ENCODE data around the gene ITIH4. TPM values are rescaled to one million over a fixed set of nuclear protein-coding genes. Genes with fewer than 3 reads are reported as not detected.
A peak's percentile ranks its signal among the peaks of the same experiment; 100 is the strongest.

The ITIH4 gene
- total and polyA plus RNA-seq, 2 of the 13 experiments (the other 11 are each of a cell fraction or from before 2014, with no cell fraction given) = 2.7 to 5.3 TPM

DNA sequence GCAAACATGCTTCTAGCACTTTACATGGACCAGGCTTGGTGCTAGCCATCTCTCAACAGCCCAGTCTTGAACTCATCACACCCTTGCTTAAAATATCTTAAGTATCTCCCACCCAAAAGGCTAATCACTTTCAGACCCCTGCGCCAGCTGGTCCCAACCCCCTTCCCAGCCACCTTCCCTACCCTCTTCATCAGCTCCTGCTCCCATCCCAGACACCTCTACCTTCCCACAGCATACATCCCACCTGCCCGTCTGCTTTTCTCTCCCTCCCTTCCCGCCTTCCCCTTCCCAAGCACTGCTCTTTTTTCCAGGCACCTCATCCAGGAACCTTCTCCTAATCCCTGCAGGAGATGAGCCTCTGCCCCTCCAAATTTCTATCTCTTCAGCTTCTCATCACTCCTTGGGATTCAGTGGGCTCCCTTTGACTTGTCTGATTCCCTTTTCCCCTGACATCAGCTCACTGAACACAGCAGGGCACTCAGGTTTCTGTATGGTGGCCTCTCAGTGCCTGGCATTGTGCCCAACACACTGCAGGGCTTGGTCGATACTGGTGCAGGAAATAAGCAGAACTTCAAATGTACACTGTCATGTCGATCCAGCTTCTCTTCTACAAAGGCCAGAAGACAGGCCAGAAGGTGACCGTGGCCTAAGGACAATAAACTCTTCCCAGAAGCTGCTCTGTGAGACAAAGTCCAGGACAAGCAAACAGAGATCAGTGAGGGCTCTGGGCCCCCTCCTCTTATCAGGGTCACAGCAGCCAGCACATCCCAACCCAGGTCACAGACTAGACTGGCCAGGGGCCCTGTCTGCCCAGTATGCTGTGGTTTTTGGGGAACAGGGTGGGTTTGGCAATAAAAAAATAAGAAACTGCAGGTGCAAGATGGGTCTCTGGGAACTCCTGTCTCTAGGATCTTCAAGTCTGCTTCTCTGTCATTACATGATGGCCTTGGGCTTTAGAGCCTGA, 55.3 kb downstream of the ITIH4 start (continued):
- TF ChIP-seq, protein P1, sequence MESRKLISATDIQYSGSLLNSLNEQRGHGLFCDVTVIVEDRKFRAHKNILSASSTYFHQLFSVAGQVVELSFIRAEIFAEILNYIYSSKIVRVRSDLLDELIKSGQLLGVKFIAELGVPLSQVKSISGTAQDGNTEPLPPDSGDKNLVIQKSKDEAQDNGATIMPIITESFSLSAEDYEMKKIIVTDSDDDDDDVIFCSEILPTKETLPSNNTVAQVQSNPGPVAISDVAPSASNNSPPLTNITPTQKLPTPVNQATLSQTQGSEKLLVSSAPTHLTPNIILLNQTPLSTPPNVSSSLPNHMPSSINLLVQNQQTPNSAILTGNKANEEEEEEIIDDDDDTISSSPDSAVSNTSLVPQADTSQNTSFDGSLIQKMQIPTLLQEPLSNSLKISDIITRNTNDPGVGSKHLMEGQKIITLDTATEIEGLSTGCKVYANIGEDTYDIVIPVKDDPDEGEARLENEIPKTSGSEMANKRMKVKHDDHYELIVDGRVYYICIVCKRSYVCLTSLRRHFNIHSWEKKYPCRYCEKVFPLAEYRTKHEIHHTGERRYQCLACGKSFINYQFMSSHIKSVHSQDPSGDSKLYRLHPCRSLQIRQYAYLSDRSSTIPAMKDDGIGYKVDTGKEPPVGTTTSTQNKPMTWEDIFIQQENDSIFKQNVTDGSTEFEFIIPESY (CRISPR knock-in tag; IDR thresholded peaks at IDR 0.05) = no peak
- TF ChIP-seq SP2 (CRISPR knock-in tag; IDR thresholded peaks at IDR 0.05) (no peak), GATAD1 (CRISPR knock-in tag; IDR thresholded peaks at IDR 0.05) (peak; percentile 72), ZNF468 (CRISPR knock-in tag; IDR thresholded peaks at IDR 0.05) (no peak), RBM39 (IDR thresholded peaks at IDR 0.05; ENCODE audit: low read depth, low read length, poor library complexity, severe bottlenecking) (no peak), ZNF747 (CRISPR knock-in tag; IDR thresholded peaks at IDR 0.05; ENCODE audit: borderline replicate concordance) (peak; percentile 46), NR2F6 (IDR thresholded peaks at IDR 0.05) (peak; percentile 94), NR2F6 (CRISPR knock-in tag; IDR thresholded peaks at IDR 0.05) (peak; percentile 98), SAFB2 (CRISPR knock-in tag; IDR thresholded peaks at IDR 0.05; ENCODE audit: borderline replicate concordance, low read depth) (peak; percentile 25), HIVEP1 (CRISPR knock-in tag; IDR thresholded peaks at IDR 0.05) (peak; percentile 76; the same call in 1 of the 2 replicates), MEIS2 (CRISPR knock-in tag; IDR thresholded peaks at IDR 0.05) (peak; percentile 90), FOXJ3 (CRISPR knock-in tag; IDR thresholded peaks at IDR 0.05; ENCODE audit: borderline replicate concordance) (peak; percentile 86), ZNF891 (CRISPR knock-in tag; IDR thresholded peaks at IDR 0.05) (no peak), AKAP8 (CRISPR knock-in tag; IDR thresholded peaks at IDR 0.05) (0 out of 2 replicates have a peak, but pooled peaks have one; percentile 29), ELF1 (CRISPR knock-in tag; IDR thresholded peaks at IDR 0.05) (peak; percentile 57; the same call in 1 of the 2 replicates)
- TF ChIP-seq, protein P2, sequence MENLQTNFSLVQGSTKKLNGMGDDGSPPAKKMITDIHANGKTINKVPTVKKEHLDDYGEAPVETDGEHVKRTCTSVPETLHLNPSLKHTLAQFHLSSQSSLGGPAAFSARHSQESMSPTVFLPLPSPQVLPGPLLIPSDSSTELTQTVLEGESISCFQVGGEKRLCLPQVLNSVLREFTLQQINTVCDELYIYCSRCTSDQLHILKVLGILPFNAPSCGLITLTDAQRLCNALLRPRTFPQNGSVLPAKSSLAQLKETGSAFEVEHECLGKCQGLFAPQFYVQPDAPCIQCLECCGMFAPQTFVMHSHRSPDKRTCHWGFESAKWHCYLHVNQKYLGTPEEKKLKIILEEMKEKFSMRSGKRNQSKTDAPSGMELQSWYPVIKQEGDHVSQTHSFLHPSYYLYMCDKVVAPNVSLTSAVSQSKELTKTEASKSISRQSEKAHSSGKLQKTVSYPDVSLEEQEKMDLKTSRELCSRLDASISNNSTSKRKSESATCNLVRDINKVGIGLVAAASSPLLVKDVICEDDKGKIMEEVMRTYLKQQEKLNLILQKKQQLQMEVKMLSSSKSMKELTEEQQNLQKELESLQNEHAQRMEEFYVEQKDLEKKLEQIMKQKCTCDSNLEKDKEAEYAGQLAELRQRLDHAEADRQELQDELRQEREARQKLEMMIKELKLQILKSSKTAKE (CRISPR knock-in tag; IDR thresholded peaks at IDR 0.05; ENCODE audit: borderline replicate concordance) = peak; percentile 93
- TF ChIP-seq, protein P3, sequence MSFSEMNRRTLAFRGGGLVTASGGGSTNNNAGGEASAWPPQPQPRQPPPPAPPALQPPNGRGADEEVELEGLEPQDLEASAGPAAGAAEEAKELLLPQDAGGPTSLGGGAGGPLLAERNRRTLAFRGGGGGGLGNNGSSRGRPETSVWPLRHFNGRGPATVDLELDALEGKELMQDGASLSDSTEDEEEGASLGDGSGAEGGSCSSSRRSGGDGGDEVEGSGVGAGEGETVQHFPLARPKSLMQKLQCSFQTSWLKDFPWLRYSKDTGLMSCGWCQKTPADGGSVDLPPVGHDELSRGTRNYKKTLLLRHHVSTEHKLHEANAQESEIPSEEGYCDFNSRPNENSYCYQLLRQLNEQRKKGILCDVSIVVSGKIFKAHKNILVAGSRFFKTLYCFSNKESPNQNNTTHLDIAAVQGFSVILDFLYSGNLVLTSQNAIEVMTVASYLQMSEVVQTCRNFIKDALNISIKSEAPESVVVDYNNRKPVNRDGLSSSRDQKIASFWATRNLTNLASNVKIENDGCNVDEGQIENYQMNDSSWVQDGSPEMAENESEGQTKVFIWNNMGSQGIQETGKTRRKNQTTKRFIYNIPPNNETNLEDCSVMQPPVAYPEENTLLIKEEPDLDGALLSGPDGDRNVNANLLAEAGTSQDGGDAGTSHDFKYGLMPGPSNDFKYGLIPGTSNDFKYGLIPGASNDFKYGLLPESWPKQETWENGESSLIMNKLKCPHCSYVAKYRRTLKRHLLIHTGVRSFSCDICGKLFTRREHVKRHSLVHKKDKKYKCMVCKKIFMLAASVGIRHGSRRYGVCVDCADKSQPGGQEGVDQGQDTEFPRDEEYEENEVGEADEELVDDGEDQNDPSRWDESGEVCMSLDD (CRISPR knock-in tag; IDR thresholded peaks at IDR 0.05; ENCODE audit: borderline replicate concordance) = peak; percentile 92

Measured in HepG2 (cell line).